HG03066 (cell line): Measurements from ENCODE around the gene KCNC1.

Source experiments
- ATAC-seq: cut with Tn5 transposase; IDR thresholded peaks from one replicate; pipeline ENCODE4 v1.9.1; 2021; ENCODE audit warnings: low read depth; ENCODE audit not compliant: unreplicated experiment

The KCNC1 gene

GRCh38 chr11:17770048-17770652, 35.6 kb downstream of the KCNC1 start:
- no peak for ATAC-seq

- no peak for ATAC-seq
These were observed 36.3 kb downstream of the KCNC1 start for GRCh38 chr11:17770917-17771316.

GRCh38 chr11:17771415-17771814, 36.8 kb downstream of the KCNC1 start:
- ATAC-seq = no peak

- ATAC-seq = no peak
These were observed 37.3 kb downstream of the KCNC1 start for GRCh38 chr11:17771841-17772401.

GRCh38 chr11:17772704-17773600, 38.4 kb downstream of the KCNC1 start:
- no peak for ATAC-seq

- no peak for ATAC-seq
These were observed 39.1 kb downstream of the KCNC1 start for GRCh38 chr11:17773674-17774073.

- ATAC-seq = no peak
These were observed 39.9 kb downstream of the KCNC1 start for GRCh38 chr11:17774232-17775034.

GRCh38 chr11:17775035-17775348, 40.4 kb downstream of the KCNC1 start:
- no peak for ATAC-seq

- ATAC-seq = no peak
These were observed 41.1 kb downstream of the KCNC1 start for GRCh38 chr11:17775507-17776211.

- no peak for ATAC-seq
These were observed 41.8 kb downstream of the KCNC1 start for GRCh38 chr11:17776212-17776875.

GRCh38 chr11:17777086-17777737, 42.6 kb downstream of the KCNC1 start:
- ATAC-seq = no peak

- ATAC-seq = no peak
These were observed 43.1 kb downstream of the KCNC1 start for GRCh38 chr11:17777738-17778091.

- ATAC-seq = no peak
These were observed 43.8 kb downstream of the KCNC1 start for GRCh38 chr11:17778352-17778751.

- ATAC-seq = no peak
These were observed 44.6 kb downstream of the KCNC1 start for GRCh38 chr11:17778956-17779860.

GRCh38 chr11:17779861-17780594, 45.4 kb downstream of the KCNC1 start:
- no peak for ATAC-seq

- no peak for ATAC-seq
These were observed 46.1 kb downstream of the KCNC1 start for GRCh38 chr11:17780668-17781067.

GRCh38 chr11:17781221-17781620, 46.6 kb downstream of the KCNC1 start:
- ATAC-seq = no peak

GRCh38 chr11:17781626-17782025, 47.0 kb downstream of the KCNC1 start:
- no peak for ATAC-seq
